Fibroblast of peridontal ligament (primary cell): Measurements from ENCODE around the gene SPIN2A.
"Not testable (repeated sequence)": the region's sequence is repeated elsewhere in the genome, so short reads cannot be mapped to it uniquely, and the experiment has no call there.

Experiments used
- DNase-seq: peaks from one replicate; pipeline ENCODE4 v3.0.0-alpha.2; 2010; ENCODE audit errors: extremely low read depth

The SPIN2A gene

DNA sequence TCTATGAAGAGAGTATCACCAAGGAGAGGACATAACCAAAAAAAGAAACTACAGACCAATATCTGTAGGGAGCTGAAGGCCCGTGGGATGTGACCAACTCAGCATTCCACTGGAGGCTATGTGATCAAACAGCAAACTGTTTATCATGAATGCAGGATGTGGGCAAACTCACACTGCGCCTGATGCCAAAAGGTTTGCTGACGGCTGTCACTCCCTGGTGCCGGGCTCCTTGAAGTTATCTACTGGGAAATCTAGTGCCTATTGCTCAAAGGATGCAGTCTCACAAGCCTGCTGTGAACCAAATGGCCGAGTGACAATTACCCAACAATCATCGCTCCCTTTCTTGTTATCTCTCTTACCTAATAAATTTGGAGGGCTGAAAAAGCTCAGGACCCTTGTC is 34.3 kb downstream of the SPIN2A start:
- not testable (repeated sequence) for DNase-seq
